Mesodermal cell (in vitro differentiated cells): ENCODE measurements around the gene ZNF287.
A peak's percentile ranks its signal among the peaks of the same experiment; 100 is the strongest.

ENCODE experiments used
- H3K27ac ChIP-seq: 2 replicates; pipeline ENCODE4 v1.7.0; 2013; ENCODE audit warnings: mild to moderate bottlenecking, low read depth, low read length, moderate library complexity; ENCODE audit not compliant: severe bottlenecking
- H3K36me3 ChIP-seq: 2 replicates; pipeline ENCODE4 v1.7.1; 2013; ENCODE audit warnings: mild to moderate bottlenecking, low read length, moderate library complexity; ENCODE audit not compliant: control insufficient read depth, insufficient read depth
- H3K4me1 ChIP-seq: one replicate; pipeline ENCODE4 v1.7.1; 2013; ENCODE audit warnings: mild to moderate bottlenecking, low read length; ENCODE audit not compliant: insufficient read depth, control insufficient read depth, poor library complexity, severe bottlenecking
- H3K4me3 ChIP-seq: 2 replicates; pipeline ENCODE4 v1.7.0; 2013; ENCODE audit warnings: low read length, control low read depth, mild to moderate bottlenecking; ENCODE audit not compliant: insufficient read depth, poor library complexity, severe bottlenecking; ENCODE audit errors: extremely low read depth
- H3K9me3 ChIP-seq: 2 replicates; pipeline ENCODE4 v1.7.1; 2013; ENCODE audit warnings: mild to moderate bottlenecking, low read length, moderate library complexity; ENCODE audit not compliant: control insufficient read depth
- WGBS, 2 experiments: methylation state at CpG; one replicate each; pipeline ENCODE4 v1.1.5; 2013; ENCODE audit warnings: missing lambda C conversion rate in 2 of 2; ENCODE audit not compliant: insufficient coverage in 2 of 2; 5-methylcytosine and 5-hydroxymethylcytosine counted together

The ZNF287 gene

GRCh38 chr17:16516594-16517051 is 52.4 kb downstream of the ZNF287 start:
- no peak overlapping the region for H3K4me3 ChIP-seq

GRCh38 chr17:16515933-16516332 is 53.1 kb downstream of the ZNF287 start:
- Histone ChIP-seq H3K36me3 (no peaks in the 10 kb centered on the region), H3K9me3 (no peaks in the 10 kb centered on the region), H3K27ac (no peak overlapping the region), H3K4me1 (peaks cover 16% of the 10 kb centered on the region), H3K4me3 (no peak overlapping the region)
- 95 to 100% methylated on average over 4 of the region's 4 CpGs for WGBS, 2 experiments

More at GRCh38 chr17:16516594-16517051, 52.4 kb downstream of the ZNF287 start:
- 6 to 15% methylated on average over 9 to 11 of the region's 16 CpGs for WGBS, 2 experiments
- Histone ChIP-seq H3K27ac (peak overlapping the region; percentile 23), H3K9me3 (no peaks in the 10 kb centered on the region), H3K4me1 (peaks cover 16% of the 10 kb centered on the region), H3K36me3 (no peaks in the 10 kb centered on the region)

- no peaks in the 10 kb centered on the region for H3K9me3 ChIP-seq
- no peaks in the 10 kb centered on the region for H3K36me3 ChIP-seq
- H3K27ac ChIP-seq, result no peak overlapping the region
- 97 to 98% methylated on average over 4 to 6 of the region's 6 CpGs for WGBS, 2 experiments
- H3K4me3 ChIP-seq, result no peak overlapping the region
- H3K4me1 ChIP-seq, result peaks cover 16% of the 10 kb centered on the region
These were observed 55.1 kb downstream of the ZNF287 start for GRCh38 chr17:16513873-16514272.

GRCh38 chr17:16512011-16512410 is 57.0 kb downstream of the ZNF287 start:
- Histone ChIP-seq H3K4me1 (peaks cover 16% of the 10 kb centered on the region), H3K9me3 (no peaks in the 10 kb centered on the region), H3K4me3 (no peak overlapping the region), H3K36me3 (no peaks in the 10 kb centered on the region), H3K27ac (no peak overlapping the region)
- 40 to 66% methylated on average over 1 to 3 of the region's 4 CpGs for WGBS, 2 experiments

GRCh38 chr17:16511593-16511992 is 57.4 kb downstream of the ZNF287 start:
- WGBS, 2 experiments, result 80 to 85% methylated on average over 1 of the region's 1 CpG

GRCh38 chr17:16507918-16508533 is 61.0 kb downstream of the ZNF287 start:
- 87 to 93% methylated on average over 8 of the region's 8 CpGs for WGBS, 2 experiments
- Histone ChIP-seq H3K9me3 (no peaks in the 10 kb centered on the region), H3K36me3 (no peaks in the 10 kb centered on the region), H3K4me3 (no peak overlapping the region), H3K27ac (no peak overlapping the region), H3K4me1 (peaks cover 7% of the 10 kb centered on the region)

More at GRCh38 chr17:16511593-16511992, 57.4 kb downstream of the ZNF287 start:
- Histone ChIP-seq H3K4me1 (peaks cover 16% of the 10 kb centered on the region), H3K9me3 (no peaks in the 10 kb centered on the region), H3K27ac (no peak overlapping the region), H3K4me3 (no peak overlapping the region), H3K36me3 (no peaks in the 10 kb centered on the region)

GRCh38 chr17:16506188-16506587 is 62.8 kb downstream of the ZNF287 start:
- WGBS, 2 experiments, result 86 to 92% methylated on average over 3 of the region's 3 CpGs
- no peaks in the 10 kb centered on the region for H3K9me3 ChIP-seq
- no peaks in the 10 kb centered on the region for H3K4me1 ChIP-seq
- no peak overlapping the region for H3K4me3 ChIP-seq
- no peak overlapping the region for H3K27ac ChIP-seq
- no peaks in the 10 kb centered on the region for H3K36me3 ChIP-seq

- Histone ChIP-seq H3K4me3 (no peak overlapping the region), H3K9me3 (no peaks in the 10 kb centered on the region), H3K4me1 (no peaks in the 10 kb centered on the region), H3K27ac (no peak overlapping the region), H3K36me3 (no peaks in the 10 kb centered on the region)
- WGBS, 2 experiments, result 94 to 100% methylated on average over 2 to 3 of the region's 3 CpGs
These were observed 64.0 kb downstream of the ZNF287 start for GRCh38 chr17:16504984-16505383.
